Osteoblast (primary cell): ENCODE measurements around the gene SPRED2. TPM values are rescaled to one million over a fixed set of nuclear protein-coding genes. Genes with fewer than 3 reads are reported as not detected.

ENCODE experiments used
- DNase-seq: peaks from one replicate; pipeline ENCODE4 v3.0.0; 2011; ENCODE audit warnings: low spot score, mixed read lengths; ENCODE audit not compliant: insufficient read length; ENCODE audit errors: missing footprints
- H2AFZ ChIP-seq: 2 replicates; pipeline ENCODE4 v1.6.0; 2011; ENCODE audit warnings: mild to moderate bottlenecking, low read length
- H3K27ac ChIP-seq: 2 replicates; pipeline ENCODE4 v1.5.1; 2011; ENCODE audit warnings: mild to moderate bottlenecking, low read depth, low read length, moderate library complexity
- H3K27me3 ChIP-seq: 2 replicates; pipeline ENCODE4 v1.6.0; 2012; ENCODE audit warnings: mild to moderate bottlenecking, control low read depth, inconsistent platforms, low read length, moderate library complexity; ENCODE audit not compliant: insufficient read depth
- H3K36me3 ChIP-seq: 2 replicates; pipeline ENCODE4 v1.5.1; 2011; ENCODE audit warnings: mild to moderate bottlenecking, low read length, control low read depth, moderate library complexity; ENCODE audit not compliant: insufficient read depth
- H3K4me1 ChIP-seq: 2 replicates; pipeline ENCODE4 v1.5.1; 2011; ENCODE audit warnings: mild to moderate bottlenecking, low read length, control low read depth, moderate library complexity; ENCODE audit not compliant: insufficient read depth
- H3K4me2 ChIP-seq: 2 replicates; pipeline ENCODE4 v1.6.0; 2011; ENCODE audit warnings: mild to moderate bottlenecking, low read length; ENCODE audit not compliant: insufficient read depth
- H3K4me3 ChIP-seq: fragments of 200-600 bp; sonication (generic); 3 replicates; pipeline ENCODE4 v1.5.1; 2012; ENCODE audit warnings: mild to moderate bottlenecking, low read length, inconsistent platforms; ENCODE audit not compliant: insufficient read depth
- H3K79me2 ChIP-seq: 2 replicates; pipeline ENCODE4 v1.6.0; 2012; ENCODE audit warnings: mild to moderate bottlenecking, low read length, control low read depth, inconsistent platforms; ENCODE audit not compliant: insufficient read depth
- H3K9me3 ChIP-seq: 2 replicates; pipeline ENCODE4 v1.5.1; 2011; ENCODE audit warnings: low read depth, low read length, control low read depth
- H4K20me1 ChIP-seq: 2 replicates; pipeline ENCODE4 v1.6.0; 2012; ENCODE audit warnings: mild to moderate bottlenecking, low read length, control low read depth; ENCODE audit not compliant: insufficient read depth
- total RNA-seq: library from RNA; depleted of rRNA; stranded (reverse); fragments of >200 nt; gene quantifications from 2 replicates; pipeline ENCODE4 v1.2.3, GENCODE V29; 2012
- TF ChIP-seq, protein P1 (sequence below): IDR thresholded peaks from 2 replicates; pipeline ENCODE4 v1.5.1; 2011; ENCODE audit warnings: mild to moderate bottlenecking, low read depth, low read length, moderate library complexity; ENCODE audit errors: extremely low read depth

SPRED2 gene
- total RNA-seq, 1 donor, result 17.4 TPM

- H3K4me2 ChIP-seq, result no peak overlapping the region
- TF ChIP-seq, protein P1, sequence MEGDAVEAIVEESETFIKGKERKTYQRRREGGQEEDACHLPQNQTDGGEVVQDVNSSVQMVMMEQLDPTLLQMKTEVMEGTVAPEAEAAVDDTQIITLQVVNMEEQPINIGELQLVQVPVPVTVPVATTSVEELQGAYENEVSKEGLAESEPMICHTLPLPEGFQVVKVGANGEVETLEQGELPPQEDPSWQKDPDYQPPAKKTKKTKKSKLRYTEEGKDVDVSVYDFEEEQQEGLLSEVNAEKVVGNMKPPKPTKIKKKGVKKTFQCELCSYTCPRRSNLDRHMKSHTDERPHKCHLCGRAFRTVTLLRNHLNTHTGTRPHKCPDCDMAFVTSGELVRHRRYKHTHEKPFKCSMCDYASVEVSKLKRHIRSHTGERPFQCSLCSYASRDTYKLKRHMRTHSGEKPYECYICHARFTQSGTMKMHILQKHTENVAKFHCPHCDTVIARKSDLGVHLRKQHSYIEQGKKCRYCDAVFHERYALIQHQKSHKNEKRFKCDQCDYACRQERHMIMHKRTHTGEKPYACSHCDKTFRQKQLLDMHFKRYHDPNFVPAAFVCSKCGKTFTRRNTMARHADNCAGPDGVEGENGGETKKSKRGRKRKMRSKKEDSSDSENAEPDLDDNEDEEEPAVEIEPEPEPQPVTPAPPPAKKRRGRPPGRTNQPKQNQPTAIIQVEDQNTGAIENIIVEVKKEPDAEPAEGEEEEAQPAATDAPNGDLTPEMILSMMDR, result no peak
- no peaks in the 10 kb centered on the region for H3K79me2 ChIP-seq
- H4K20me1 ChIP-seq, result no peaks in the 10 kb centered on the region
- no peaks in the 10 kb centered on the region for H3K9me3 ChIP-seq
- H3K27me3 ChIP-seq, result no peaks in the 10 kb centered on the region
- no peak overlapping the region for H2AFZ ChIP-seq
- H3K4me3 ChIP-seq, result no peak overlapping the region
- no peak overlapping the region for H3K27ac ChIP-seq
- H3K36me3 ChIP-seq, result peaks cover 16% of the 10 kb centered on the region
- no peak for DNase-seq
- H3K4me1 ChIP-seq, result peaks cover 15% of the 10 kb centered on the region
Measured at GRCh38 chr2:65325066-65325465, 107.3 kb downstream of the SPRED2 start.

DNA sequence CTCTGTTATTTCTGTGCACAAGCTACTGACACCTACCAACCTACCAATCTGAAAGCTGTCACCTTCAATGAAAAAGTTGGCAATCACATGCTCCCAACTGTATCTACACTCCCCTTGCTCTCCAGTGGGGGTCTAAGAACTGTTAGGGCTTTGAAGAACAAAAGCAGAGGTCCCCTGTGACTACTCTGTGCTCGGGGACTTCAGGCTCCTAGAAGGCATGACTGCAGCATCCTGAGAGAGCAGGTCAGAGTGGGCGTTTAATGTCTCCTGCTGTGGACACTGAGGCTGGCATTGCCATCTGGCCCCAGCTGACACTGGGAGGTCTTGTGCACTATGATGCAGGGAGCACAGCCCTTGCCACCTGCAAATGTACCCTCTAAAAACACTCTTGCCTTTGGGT is 111.5 kb downstream of the SPRED2 start:
- Histone ChIP-seq H3K27me3 (no peaks in the 10 kb centered on the region), H2AFZ (no peak overlapping the region), H3K4me3 (no peak overlapping the region), H3K4me1 (peaks cover 31% of the 10 kb centered on the region), H3K36me3 (peaks cover 13% of the 10 kb centered on the region), H3K9me3 (no peaks in the 10 kb centered on the region), H3K27ac (peak overlapping the region; percentile 96), H3K79me2 (peaks cover 29% of the 10 kb centered on the region), H3K4me2 (peak overlapping the region; percentile 70), H4K20me1 (peaks cover 3% of the 10 kb centered on the region)
- TF ChIP-seq, protein P1, result no peak
- no peak for DNase-seq

DNA sequence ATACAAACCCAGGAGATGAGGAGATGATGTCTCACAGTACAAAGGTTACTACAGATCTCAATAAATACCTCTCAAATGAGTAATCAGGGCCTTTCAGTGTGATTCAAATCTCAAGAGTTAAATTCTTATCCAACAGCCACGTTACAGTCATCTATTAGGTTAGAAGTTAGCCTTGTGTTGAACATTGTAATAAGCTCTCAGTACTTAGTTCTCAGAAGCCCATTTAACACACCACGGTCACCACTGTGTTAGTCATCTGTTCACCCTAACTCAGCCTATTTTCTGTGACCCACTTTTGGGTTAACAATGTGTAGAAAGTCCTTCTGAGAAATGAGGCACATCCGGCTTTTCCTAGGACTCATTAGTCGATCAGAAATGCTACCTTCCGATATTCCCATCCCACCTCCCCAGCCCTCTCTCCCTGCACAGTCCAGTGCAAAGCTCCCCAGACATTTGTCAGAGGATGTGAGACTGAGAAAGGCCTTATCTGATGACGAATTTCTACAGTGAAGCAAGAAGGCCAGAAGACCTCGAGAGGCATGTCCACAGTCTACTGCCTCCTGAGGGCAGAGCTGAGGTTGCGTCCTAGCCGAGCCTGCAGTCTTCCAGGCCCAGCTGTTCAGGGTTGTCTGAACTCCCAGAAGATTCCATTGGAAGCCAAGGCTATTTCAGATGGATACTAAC is 112.2 kb downstream of the SPRED2 start:
- DNase-seq, result peak; percentile 96
- H3K27ac ChIP-seq, result peak overlapping the region; percentile 96
- peak overlapping the region; percentile 38 for H3K4me3 ChIP-seq
- no peaks in the 10 kb centered on the region for H3K9me3 ChIP-seq
- peaks cover 20% of the 10 kb centered on the region for H3K36me3 ChIP-seq
- H3K4me2 ChIP-seq, result peak overlapping the region; percentile 70
- no peaks in the 10 kb centered on the region for H3K27me3 ChIP-seq
- H3K79me2 ChIP-seq, result peaks cover 29% of the 10 kb centered on the region
- H3K4me1 ChIP-seq, result peaks cover 31% of the 10 kb centered on the region
- H2AFZ ChIP-seq, result peak overlapping the region; percentile 3
- TF ChIP-seq, protein P1, result peak; percentile 80
- H4K20me1 ChIP-seq, result peaks cover 3% of the 10 kb centered on the region

- Histone ChIP-seq H3K27ac (peak overlapping the region; percentile 96), H3K36me3 (peaks cover 25% of the 10 kb centered on the region), H3K79me2 (peaks cover 29% of the 10 kb centered on the region), H3K4me3 (no peak overlapping the region), H4K20me1 (peaks cover 3% of the 10 kb centered on the region), H3K9me3 (no peaks in the 10 kb centered on the region), H2AFZ (no peak overlapping the region), H3K27me3 (no peaks in the 10 kb centered on the region), H3K4me2 (peak overlapping the region; percentile 70), H3K4me1 (peaks cover 31% of the 10 kb centered on the region)
- TF ChIP-seq, protein P1, result no peak
- no peak for DNase-seq
Measured at GRCh38 chr2:65319674-65320041, 112.7 kb downstream of the SPRED2 start.
